ENCODE measurements around the gene TAS2R41. TPM values are rescaled to one million over a fixed set of nuclear protein-coding genes. Genes with fewer than 3 reads are reported as not detected.

Gene TAS2R41
- total RNA-seq, 5 donors from 2014 or later (not counting 1 experiment from before 2014, with no cell fraction given), result 0.28 to 2.5 (median 0.93) TPM

DNA sequence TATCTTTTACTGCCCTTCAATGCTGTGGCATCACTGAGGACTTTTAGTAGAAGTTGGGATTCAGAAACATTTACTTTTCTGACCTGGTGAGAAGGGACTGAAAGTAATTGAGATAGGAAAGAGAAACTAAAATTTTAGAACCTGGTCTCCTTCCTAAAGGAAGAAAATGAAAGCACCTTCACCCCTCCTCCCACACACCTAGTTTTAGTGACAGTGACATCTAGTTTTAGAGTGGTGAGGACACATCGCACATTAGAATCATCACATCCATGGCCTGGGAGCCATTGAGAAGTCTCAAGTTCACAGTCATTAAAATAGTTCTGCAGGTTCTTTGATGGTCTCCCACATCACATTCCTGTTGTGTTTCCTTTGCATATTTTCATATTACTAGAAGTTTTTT, 16.1 kb downstream of the TAS2R41 start:
- H3K27ac Mint-ChIP-seq, result peak overlapping the region; percentile 21 to 79
- H3K4me1 Mint-ChIP-seq, result peaks cover 7 to 24% (median 19%) of the 10 kb centered on the region in 3 donors
- ATAC-seq (replicated peaks in 1 of 4) (no peak), DNase-seq (peak in 1 of 35 experiments; percentile 6)
- H3K27me3 Mint-ChIP-seq, result no peaks in the 10 kb centered on the region
- H3K36me3 Mint-ChIP-seq, result peaks cover 27% of the 10 kb centered on the region
- no peaks in the 10 kb centered on the region for H3K36me3 ChIP-seq (ENCODE audit: control insufficient read depth in 2 of 2, extremely low read depth in 1 of 2, insufficient read depth in 1 of 2, low read length in 1 of 2)
- H3K4me1 ChIP-seq (ENCODE audit: control insufficient read depth in 1 of 2, extremely low read depth in 1 of 2, insufficient read depth in 2 of 2, low read length in 2 of 2), result no peaks in the 10 kb centered on the region
- H3K27ac ChIP-seq (ENCODE audit: low read length), result no peak overlapping the region
- no peaks in the 10 kb centered on the region for H3K9me3 Mint-ChIP-seq
- no peak overlapping the region for H3K4me3 ChIP-seq (ENCODE audit: control insufficient read depth in 1 of 2, extremely low read depth in 1 of 2, low read length in 1 of 2)
- H3K9me3 ChIP-seq, result no peaks in the 10 kb centered on the region
- H3K27me3 ChIP-seq (replicated peaks in 1 of 2; ENCODE audit: control insufficient read depth in 2 of 2, extremely low read depth in 1 of 2, insufficient read depth in 2 of 2, low read length in 1 of 2), result no peaks in the 10 kb centered on the region
- no CpG with 5 or more reads among the region's 1 CpG for WGBS (ENCODE audit: insufficient coverage)
- H3K4me3 Mint-ChIP-seq, result no peak overlapping the region
- ChIA-PET POLR2A (no interaction called here), CTCF (interaction anchor here in 1 of 2 donors (0.7 kb wide), 1 partner anchor 9 kb away, joined by 3 read pairs; no protein-coding TSS in a partner anchor)

DNA sequence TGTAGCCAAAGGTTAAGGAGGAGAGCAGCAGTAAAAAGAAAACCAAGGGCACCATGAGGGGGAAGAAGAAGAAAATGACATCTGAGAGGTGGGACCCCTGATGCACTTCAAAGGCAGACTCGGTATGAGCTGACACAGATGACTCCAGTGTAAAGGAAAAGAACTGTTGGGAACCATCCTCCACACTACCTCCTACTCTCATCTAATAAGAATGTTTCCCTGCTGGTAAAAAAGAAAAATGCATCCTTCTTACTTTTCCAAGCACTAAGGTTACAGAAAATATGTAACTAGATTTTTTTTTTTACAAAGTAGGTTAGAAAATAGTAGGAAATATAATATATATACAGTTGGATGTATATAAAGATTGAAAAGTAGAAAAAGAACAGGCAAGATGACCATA, 16.9 kb downstream of the TAS2R41 start:
- H3K4me3 ChIP-seq (ENCODE audit: control insufficient read depth in 1 of 2, extremely low read depth in 1 of 2, low read length in 1 of 2), result no peak overlapping the region
- H3K27ac ChIP-seq (ENCODE audit: low read length), result no peak overlapping the region
- no peaks in the 10 kb centered on the region for H3K36me3 ChIP-seq (ENCODE audit: control insufficient read depth in 2 of 2, extremely low read depth in 1 of 2, insufficient read depth in 1 of 2, low read length in 1 of 2)
- H3K36me3 Mint-ChIP-seq, result peaks cover 20% of the 10 kb centered on the region
- no peaks in the 10 kb centered on the region for H3K27me3 ChIP-seq (replicated peaks in 1 of 2; ENCODE audit: control insufficient read depth in 2 of 2, extremely low read depth in 1 of 2, insufficient read depth in 2 of 2, low read length in 1 of 2)
- ATAC-seq (replicated peaks in 1 of 4) (no peak), DNase-seq (no peak)
- no peak overlapping the region for H3K4me3 Mint-ChIP-seq
- H3K9me3 ChIP-seq, result no peaks in the 10 kb centered on the region
- POLR2A ChIA-PET, result no interaction called here
- no CpG with 5 or more reads among the region's 1 CpG for WGBS (ENCODE audit: insufficient coverage)
- peaks cover 7 to 24% (median 19%) of the 10 kb centered on the region in 3 donors for H3K4me1 Mint-ChIP-seq
- no peaks in the 10 kb centered on the region for H3K9me3 Mint-ChIP-seq
- H3K4me1 ChIP-seq (ENCODE audit: control insufficient read depth in 1 of 2, extremely low read depth in 1 of 2, insufficient read depth in 2 of 2, low read length in 2 of 2), result no peaks in the 10 kb centered on the region
- CTCF ChIA-PET, result interaction anchor here in 1 of 2 donors (0.5 to 0.6 kb wide), 2 partner anchors 27 to 413 kb away, joined by 3 read pairs; no protein-coding TSS in a partner anchor
- no peaks in the 10 kb centered on the region for H3K27me3 Mint-ChIP-seq
- H3K27ac Mint-ChIP-seq, result no peak overlapping the region

- Histone ChIP-seq H3K4me1 (ENCODE audit: control insufficient read depth in 1 of 2, extremely low read depth in 1 of 2, insufficient read depth in 2 of 2, low read length in 2 of 2) (no peaks in the 10 kb centered on the region), H3K4me3 (ENCODE audit: control insufficient read depth in 1 of 2, extremely low read depth in 1 of 2, low read length in 1 of 2) (no peak overlapping the region), H3K27ac (ENCODE audit: low read length) (no peak overlapping the region), H3K9me3 (no peaks in the 10 kb centered on the region), H3K27me3 (replicated peaks in 1 of 2; ENCODE audit: control insufficient read depth in 2 of 2, extremely low read depth in 1 of 2, insufficient read depth in 2 of 2, low read length in 1 of 2) (no peaks in the 10 kb centered on the region), H3K36me3 (ENCODE audit: control insufficient read depth in 2 of 2, extremely low read depth in 1 of 2, insufficient read depth in 1 of 2, low read length in 1 of 2) (no peaks in the 10 kb centered on the region)
- Mint-ChIP-seq H3K9me3 (no peaks in the 10 kb centered on the region), H3K27ac (no peak overlapping the region), H3K27me3 (no peaks in the 10 kb centered on the region), H3K4me3 (no peak overlapping the region), H3K36me3 (peaks cover 25% of the 10 kb centered on the region), H3K4me1 (peaks cover 7 to 24% (median 19%) of the 10 kb centered on the region in 3 donors)
- ATAC-seq (replicated peaks in 1 of 4) (no peak), DNase-seq (no peak)
- ChIA-PET POLR2A (no interaction called here), CTCF (no interaction called here)
These were observed 18.2 kb downstream of the TAS2R41 start for GRCh38 chr7:143495851-143496250.

GRCh38 chr7:143496263-143496662, 18.6 kb downstream of the TAS2R41 start:
- POLR2A ChIA-PET, result no interaction called here

GRCh38 chr7:143497008-143497795, 19.5 kb downstream of the TAS2R41 start:
- H3K4me3 Mint-ChIP-seq, result no peak overlapping the region
- H3K36me3 Mint-ChIP-seq, result peaks cover 29% of the 10 kb centered on the region
- no peaks in the 10 kb centered on the region for H3K9me3 Mint-ChIP-seq
- ChIA-PET POLR2A (no interaction called here), CTCF (no interaction called here)
- H3K27ac Mint-ChIP-seq, result no peak overlapping the region
- no peak overlapping the region for H3K4me3 ChIP-seq (ENCODE audit: control insufficient read depth in 1 of 2, extremely low read depth in 1 of 2, low read length in 1 of 2)
- H3K27me3 Mint-ChIP-seq, result no peaks in the 10 kb centered on the region
- no peaks in the 10 kb centered on the region for H3K36me3 ChIP-seq (ENCODE audit: control insufficient read depth in 2 of 2, extremely low read depth in 1 of 2, insufficient read depth in 1 of 2, low read length in 1 of 2)
- H3K4me1 ChIP-seq (ENCODE audit: control insufficient read depth in 1 of 2, extremely low read depth in 1 of 2, insufficient read depth in 2 of 2, low read length in 2 of 2), result no peaks in the 10 kb centered on the region
- no peaks in the 10 kb centered on the region for H3K27me3 ChIP-seq (replicated peaks in 1 of 2; ENCODE audit: control insufficient read depth in 2 of 2, extremely low read depth in 1 of 2, insufficient read depth in 2 of 2, low read length in 1 of 2)
- no peaks in the 10 kb centered on the region for H3K9me3 ChIP-seq
- H3K4me1 Mint-ChIP-seq, result peaks cover 7 to 17% (median 13%) of the 10 kb centered on the region in 3 donors
- no peak for DNase-seq
- 74% methylated on average over 3 of the region's 4 CpGs for WGBS (ENCODE audit: insufficient coverage)
- ATAC-seq (replicated peaks in 1 of 4), result no peak
- no peak overlapping the region for H3K27ac ChIP-seq (ENCODE audit: low read length)

More at GRCh38 chr7:143496263-143496662, 18.6 kb downstream of the TAS2R41 start:
- Histone ChIP-seq H3K36me3 (ENCODE audit: control insufficient read depth in 2 of 2, extremely low read depth in 1 of 2, insufficient read depth in 1 of 2, low read length in 1 of 2) (no peaks in the 10 kb centered on the region), H3K4me1 (ENCODE audit: control insufficient read depth in 1 of 2, extremely low read depth in 1 of 2, insufficient read depth in 2 of 2, low read length in 2 of 2) (no peaks in the 10 kb centered on the region), H3K27me3 (replicated peaks in 1 of 2; ENCODE audit: control insufficient read depth in 2 of 2, extremely low read depth in 1 of 2, insufficient read depth in 2 of 2, low read length in 1 of 2) (no peaks in the 10 kb centered on the region), H3K4me3 (ENCODE audit: control insufficient read depth in 1 of 2, extremely low read depth in 1 of 2, low read length in 1 of 2) (no peak overlapping the region), H3K27ac (ENCODE audit: low read length) (no peak overlapping the region), H3K9me3 (no peaks in the 10 kb centered on the region)
- ATAC-seq (replicated peaks in 1 of 4) (no peak), DNase-seq (no peak)
- Mint-ChIP-seq H3K27me3 (no peaks in the 10 kb centered on the region), H3K4me3 (no peak overlapping the region), H3K9me3 (no peaks in the 10 kb centered on the region), H3K4me1 (peaks cover 7 to 24% (median 19%) of the 10 kb centered on the region in 3 donors), H3K27ac (no peak overlapping the region), H3K36me3 (peaks cover 25% of the 10 kb centered on the region)
- no CpG with 5 or more reads among the region's 3 CpGs for WGBS (ENCODE audit: insufficient coverage)
- CTCF ChIA-PET, result no interaction called here

DNA sequence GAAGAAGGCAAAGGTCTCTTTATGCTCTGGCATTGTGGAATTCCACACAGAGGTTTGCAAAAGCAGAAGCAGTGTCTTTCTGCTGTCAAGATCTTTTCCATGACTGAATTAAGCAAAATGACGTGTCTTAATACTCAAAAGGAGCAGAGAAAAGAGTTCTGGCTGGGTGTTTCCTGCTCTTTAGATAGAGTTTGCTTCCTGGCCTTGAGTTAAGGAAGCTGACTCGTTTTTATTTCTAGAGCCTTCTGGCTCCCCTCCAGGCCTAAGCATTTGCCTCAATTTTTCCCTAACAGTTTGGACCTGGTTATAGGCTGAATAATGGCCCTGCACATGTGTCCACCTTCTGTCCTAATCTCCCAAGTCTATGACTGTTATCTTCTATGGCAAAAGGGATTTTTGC, 21.6 kb downstream of the TAS2R41 start:
- H3K36me3 Mint-ChIP-seq, result peaks cover 33% of the 10 kb centered on the region
- H3K27ac Mint-ChIP-seq, result no peak overlapping the region
- DNase-seq (no peak), ATAC-seq (replicated peaks in 1 of 4) (no peak)
- 20% methylated on average over 1 of the region's 2 CpGs for WGBS (ENCODE audit: insufficient coverage)
- no peaks in the 10 kb centered on the region for H3K4me1 Mint-ChIP-seq
- ChIA-PET POLR2A (no interaction called here), CTCF (interaction anchor here in 1 of 2 donors (0.7 kb wide), 1 partner anchor 498 kb away, joined by 5 read pairs; no protein-coding TSS in a partner anchor)
- H3K36me3 ChIP-seq (ENCODE audit: control insufficient read depth in 2 of 2, extremely low read depth in 1 of 2, insufficient read depth in 1 of 2, low read length in 1 of 2), result no peaks in the 10 kb centered on the region
- H3K9me3 ChIP-seq, result no peaks in the 10 kb centered on the region
- H3K4me1 ChIP-seq (ENCODE audit: control insufficient read depth in 1 of 2, extremely low read depth in 1 of 2, insufficient read depth in 2 of 2, low read length in 2 of 2), result no peaks in the 10 kb centered on the region
- H3K4me3 ChIP-seq (ENCODE audit: control insufficient read depth in 1 of 2, extremely low read depth in 1 of 2, low read length in 1 of 2), result no peak overlapping the region
- no peak overlapping the region for H3K27ac ChIP-seq (ENCODE audit: low read length)
- H3K4me3 Mint-ChIP-seq, result no peak overlapping the region
- H3K27me3 Mint-ChIP-seq, result no peaks in the 10 kb centered on the region
- H3K27me3 ChIP-seq (replicated peaks in 1 of 2; ENCODE audit: control insufficient read depth in 2 of 2, extremely low read depth in 1 of 2, insufficient read depth in 2 of 2, low read length in 1 of 2), result no peaks in the 10 kb centered on the region
- H3K9me3 Mint-ChIP-seq, result no peaks in the 10 kb centered on the region
